Loucy (cell line): ENCODE data around the gene ZNF608.

Experiments
- H2AFZ ChIP-seq: fragments of 200-600 bp; sonication (generic); 2 replicates; pipeline ENCODE4 v1.6.0; 2016; ENCODE audit warnings: antibody characterized with exemption, mild to moderate bottlenecking, low read length, moderate library complexity
- H3F3A ChIP-seq: fragments of 200-600 bp; 2 replicates; pipeline ENCODE4 v1.6.0; 2016; ENCODE audit warnings: antibody characterized with exemption, low read depth, mild to moderate bottlenecking
- H3K27me3 ChIP-seq: fragments of 200-600 bp; sonication (generic); 2 replicates; pipeline ENCODE4 v1.6.1; 2014; ENCODE audit warnings: low read length, mild to moderate bottlenecking; ENCODE audit not compliant: insufficient read depth, poor library complexity, severe bottlenecking
- H3K36me3 ChIP-seq: fragments of 200-600 bp; sonication (generic); 2 replicates; pipeline ENCODE4 v1.6.1; 2016; ENCODE audit warnings: low read length; ENCODE audit not compliant: insufficient read depth
- H3K4me1 ChIP-seq: fragments of 200-600 bp; sonication (generic); 2 replicates; pipeline ENCODE4 v1.5.1; 2014; ENCODE audit warnings: low read length, mild to moderate bottlenecking; ENCODE audit not compliant: insufficient read depth, poor library complexity, severe bottlenecking
- H3K4me2 ChIP-seq: fragments of 200-600 bp; sonication (generic); 2 replicates; pipeline ENCODE4 v1.6.0; 2014; ENCODE audit warnings: antibody characterized with exemption, low read length, low read depth, mild to moderate bottlenecking; ENCODE audit not compliant: poor library complexity, severe bottlenecking
- H3K4me3 ChIP-seq: fragments of 200-600 bp; sonication (generic); 2 replicates; pipeline ENCODE4 v1.5.1; 2014; ENCODE audit warnings: low read length, mild to moderate bottlenecking, mixed read lengths; ENCODE audit not compliant: poor library complexity, severe bottlenecking
- H3K79me2 ChIP-seq: fragments of 200-600 bp; sonication (generic); 2 replicates; pipeline ENCODE4 v1.6.1; 2014; ENCODE audit warnings: low read length; ENCODE audit not compliant: insufficient read depth
- H3K9ac ChIP-seq: fragments of 200-600 bp; sonication (generic); 2 replicates; pipeline ENCODE4 v1.6.0; 2014; ENCODE audit warnings: mild to moderate bottlenecking, low read depth, low read length, moderate library complexity; ENCODE audit not compliant: poor library complexity, severe bottlenecking
- H3K9me2 ChIP-seq: fragments of 200-600 bp; sonication (generic); replicated peaks from 2 replicates; pipeline ENCODE4 v1.6.1; 2016; ENCODE audit warnings: low read depth, low read length, mixed read lengths
- H3K9me3 ChIP-seq: fragments of 200-600 bp; sonication (generic); 2 replicates; pipeline ENCODE4 v1.6.1; 2014; ENCODE audit warnings: mild to moderate bottlenecking, antibody characterized with exemption, low read length, low read depth; ENCODE audit not compliant: insufficient read depth
- H4K20me1 ChIP-seq: fragments of 200-600 bp; sonication (generic); 2 replicates; pipeline ENCODE4 v1.6.0; 2014; ENCODE audit warnings: antibody characterized with exemption, low read length, mild to moderate bottlenecking; ENCODE audit not compliant: insufficient read depth, poor library complexity, severe bottlenecking
- CTCF ChIP-seq: fragments of 200-600 bp; sonication (generic); conservative IDR thresholded peaks from 2 replicates; pipeline ENCODE4 v1.5.1; 2014; ENCODE audit warnings: mild to moderate bottlenecking, antibody characterized with exemption, low read length
- EZH2phosphoT487 ChIP-seq: fragments of 200-600 bp; IDR thresholded peaks from 2 replicates; pipeline ENCODE4 v1.6.1; 2018; ENCODE audit warnings: antibody characterized with exemption, mild to moderate bottlenecking, moderate library complexity, borderline replicate concordance

Gene ZNF608, protein sequence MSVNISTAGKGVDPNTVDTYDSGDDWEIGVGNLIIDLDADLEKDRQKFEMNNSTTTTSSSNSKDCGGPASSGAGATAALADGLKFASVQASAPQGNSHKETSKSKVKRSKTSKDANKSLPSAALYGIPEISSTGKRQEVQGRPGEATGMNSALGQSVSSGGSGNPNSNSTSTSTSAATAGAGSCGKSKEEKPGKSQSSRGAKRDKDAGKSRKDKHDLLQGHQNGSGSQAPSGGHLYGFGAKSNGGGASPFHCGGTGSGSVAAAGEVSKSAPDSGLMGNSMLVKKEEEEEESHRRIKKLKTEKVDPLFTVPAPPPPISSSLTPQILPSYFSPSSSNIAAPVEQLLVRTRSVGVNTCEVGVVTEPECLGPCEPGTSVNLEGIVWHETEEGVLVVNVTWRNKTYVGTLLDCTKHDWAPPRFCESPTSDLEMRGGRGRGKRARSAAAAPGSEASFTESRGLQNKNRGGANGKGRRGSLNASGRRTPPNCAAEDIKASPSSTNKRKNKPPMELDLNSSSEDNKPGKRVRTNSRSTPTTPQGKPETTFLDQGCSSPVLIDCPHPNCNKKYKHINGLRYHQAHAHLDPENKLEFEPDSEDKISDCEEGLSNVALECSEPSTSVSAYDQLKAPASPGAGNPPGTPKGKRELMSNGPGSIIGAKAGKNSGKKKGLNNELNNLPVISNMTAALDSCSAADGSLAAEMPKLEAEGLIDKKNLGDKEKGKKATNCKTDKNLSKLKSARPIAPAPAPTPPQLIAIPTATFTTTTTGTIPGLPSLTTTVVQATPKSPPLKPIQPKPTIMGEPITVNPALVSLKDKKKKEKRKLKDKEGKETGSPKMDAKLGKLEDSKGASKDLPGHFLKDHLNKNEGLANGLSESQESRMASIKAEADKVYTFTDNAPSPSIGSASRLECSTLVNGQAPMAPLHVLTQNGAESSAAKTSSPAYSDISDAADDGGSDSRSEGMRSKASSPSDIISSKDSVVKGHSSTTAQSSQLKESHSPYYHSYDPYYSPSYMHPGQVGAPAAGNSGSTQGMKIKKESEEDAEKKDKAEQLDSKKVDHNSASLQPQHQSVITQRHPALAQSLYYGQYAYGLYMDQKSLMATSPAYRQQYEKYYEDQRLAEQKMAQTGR (N-terminal part only)

DNA sequence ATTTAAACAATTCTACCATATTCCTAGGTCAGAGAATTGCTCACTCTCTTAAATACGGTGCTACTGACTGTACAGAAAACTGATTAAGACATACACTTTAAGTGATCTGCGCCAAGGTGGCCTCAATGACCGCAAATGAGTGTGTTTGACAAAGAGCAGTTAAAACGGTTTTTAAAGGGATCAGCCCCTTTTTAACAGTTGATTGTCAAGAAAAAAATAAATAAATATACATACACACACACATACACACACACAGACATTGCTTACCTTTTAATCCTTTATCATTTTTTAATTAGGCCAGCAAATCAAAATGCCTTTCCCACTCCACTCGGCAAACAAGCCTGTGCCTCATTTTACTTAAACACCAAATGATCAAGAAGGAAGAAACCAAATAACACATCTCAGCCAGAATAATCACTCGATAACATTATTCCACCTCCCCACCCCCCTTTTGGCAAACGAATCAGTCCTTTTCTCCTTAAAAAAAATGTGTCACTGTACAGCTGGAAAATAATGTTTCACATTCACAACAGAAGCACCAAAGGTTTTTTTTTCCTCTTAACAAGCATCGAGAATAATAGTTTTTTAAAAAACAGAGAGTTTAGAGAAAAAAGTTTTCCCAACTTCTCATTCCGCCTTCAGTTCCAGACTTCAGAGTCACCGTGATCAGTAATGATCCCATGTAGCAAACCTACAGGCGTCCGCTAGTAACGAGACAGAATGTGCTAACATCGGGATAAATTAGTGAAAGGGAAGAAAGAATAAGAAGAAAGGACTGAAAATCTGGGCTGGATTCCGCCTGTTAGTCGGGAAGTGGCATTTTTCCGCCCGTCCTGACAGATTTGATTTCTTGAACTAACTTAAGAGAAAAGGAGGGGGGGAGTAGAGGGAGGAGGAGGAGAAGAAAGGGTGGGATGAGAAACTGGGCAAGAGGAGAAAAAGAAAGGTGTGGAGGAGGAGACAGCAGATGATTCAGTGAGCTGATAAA lies at the start of gene ZNF608:
Gene ZNF608, minus strand, starts transcription at position 712 of the 988 bp plus-strand sequence. CDS start 1,650 bp downstream, outside the sequence.
- no peak within 1 kb of the TSS for H2AFZ ChIP-seq
- no peaks in the 10 kb centered on the region for H3K36me3 ChIP-seq
- no peaks in the 10 kb centered on the region for H3K79me2 ChIP-seq
- TF ChIP-seq EZH2phosphoT487 (no peak), CTCF (no peak)
- H3K9me2 ChIP-seq = no peaks in the 10 kb centered on the region
- no peaks in the 10 kb centered on the region for H3F3A ChIP-seq
- H3K4me1 ChIP-seq = no peaks in the 10 kb centered on the region
- H3K4me3 ChIP-seq = no peak within 1 kb of the TSS
- no peaks in the 10 kb centered on the region for H4K20me1 ChIP-seq
- H3K9ac ChIP-seq = no peak within 1 kb of the TSS
- H3K9me3 ChIP-seq = no peaks in the 10 kb centered on the region
- peaks cover 17% of the 10 kb centered on the region for H3K27me3 ChIP-seq
- H3K4me2 ChIP-seq = no peak within 1 kb of the TSS

DNA sequence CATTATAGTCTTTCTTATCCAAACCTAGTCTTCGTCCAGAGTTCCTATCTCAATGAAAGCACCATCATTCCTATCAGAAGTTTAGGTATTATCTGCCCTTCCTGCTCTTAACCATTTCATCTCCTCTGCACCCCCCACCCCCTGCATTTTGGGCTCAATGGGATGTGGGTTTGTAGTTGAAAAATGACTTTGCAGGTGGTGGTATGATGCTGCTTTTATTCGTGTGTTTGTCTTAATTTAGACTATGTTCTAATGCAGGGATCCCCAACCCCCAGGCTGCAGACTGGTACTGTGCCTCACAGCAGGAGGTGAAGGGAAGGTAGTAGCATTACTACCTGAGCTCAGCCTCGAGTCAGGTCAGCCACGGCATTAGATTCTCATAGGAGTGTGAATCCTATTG lies 49.4 kb upstream of the ZNF608 start:
- no peaks in the 10 kb centered on the region for H3K9me2 ChIP-seq
- H3K27me3 ChIP-seq = no peaks in the 10 kb centered on the region
- H4K20me1 ChIP-seq = no peaks in the 10 kb centered on the region
- no peaks in the 10 kb centered on the region for H3K4me1 ChIP-seq
- H3K9ac ChIP-seq = no peak overlapping the region
- no peak overlapping the region for H2AFZ ChIP-seq
- H3K9me3 ChIP-seq = no peaks in the 10 kb centered on the region
- H3K79me2 ChIP-seq = no peaks in the 10 kb centered on the region
- H3K4me2 ChIP-seq = no peak overlapping the region
- TF ChIP-seq EZH2phosphoT487 (no peak), CTCF (no peak)
- H3F3A ChIP-seq = no peaks in the 10 kb centered on the region
- H3K4me3 ChIP-seq = no peak overlapping the region
- no peaks in the 10 kb centered on the region for H3K36me3 ChIP-seq
